Liver (tissue), 9 donors: Measurements from ENCODE around the gene MCF2L. TPM values are rescaled to one million over a fixed set of nuclear protein-coding genes. Genes with fewer than 3 reads are reported as not detected.

Source experiments
- DNase-seq: peaks from one replicate; pipeline ENCODE4 v3.0.0-alpha.2; 2017; ENCODE audit warnings: low spot score
- H3K27ac ChIP-seq, 2 donors: one replicate each; pipeline ENCODE4 v1.7.0; 2013; ENCODE audit warnings: inconsistent platforms in 2 of 2, low read length in 2 of 2, control low read depth in 1 of 2, low read depth in 1 of 2, mild to moderate bottlenecking in 1 of 2
- H3K27me3 ChIP-seq, 4 donors: one replicate each; pipeline versions ENCODE4 v1.6.1 to v1.7.0; 2013; ENCODE audit warnings: low read length in 3 of 4, inconsistent platforms in 1 of 4, mild to moderate bottlenecking in 1 of 4, moderate library complexity in 1 of 4; ENCODE audit not compliant: control insufficient read depth in 4 of 4, insufficient read depth in 4 of 4
- H3K36me3 ChIP-seq, 4 donors: one replicate each; pipeline versions ENCODE4 v1.6.1 to v1.7.0; 2013; ENCODE audit warnings: low read length in 3 of 4, mild to moderate bottlenecking in 3 of 4, low read depth in 1 of 4, moderate library complexity in 1 of 4; ENCODE audit not compliant: control insufficient read depth in 4 of 4, insufficient read depth in 3 of 4
- H3K4me1 ChIP-seq, 4 donors: one replicate each; pipeline versions ENCODE4 v1.6.1 to v1.7.0; 2013; ENCODE audit warnings: low read length in 3 of 4, mild to moderate bottlenecking in 3 of 4, moderate library complexity in 1 of 4; ENCODE audit not compliant: control insufficient read depth in 4 of 4, insufficient read depth in 4 of 4
- H3K4me3 ChIP-seq, 3 donors: one replicate each; pipeline versions ENCODE4 v1.6.1 to v1.7.0; 2013; ENCODE audit warnings: low read length in 3 of 3, control low read depth in 1 of 3, low read depth in 1 of 3, mild to moderate bottlenecking in 1 of 3
- H3K9ac ChIP-seq, 2 donors: one replicate each; pipeline ENCODE4 v1.7.0; 2013; ENCODE audit warnings: low read length in 2 of 2, mild to moderate bottlenecking in 2 of 2, moderate library complexity in 2 of 2, control low read depth in 1 of 2, low read depth in 1 of 2
- H3K9me3 ChIP-seq, 4 donors: one replicate each; pipeline versions ENCODE4 v1.6.1 to v1.7.0; 2013; ENCODE audit warnings: low read length in 3 of 4; ENCODE audit not compliant: control insufficient read depth in 4 of 4
- ATF3 ChIP-seq: IDR thresholded peaks from 2 replicates; pipeline ENCODE4 v1.6.1; 2016; ENCODE audit warnings: antibody characterized with exemption
- CTCF ChIP-seq: fragments of 150-350 bp; IDR thresholded peaks from 2 replicates; pipeline ENCODE4 v1.5.1; 2017; ENCODE audit warnings: improper control_type of control experiment, low read depth, low read length; ENCODE audit not compliant: missing input control
- EGR1 ChIP-seq, 2 donors: IDR thresholded peaks; 2 replicates each; pipeline ENCODE4 v1.6.1; 2016 to 2018; ENCODE audit warnings: antibody characterized with exemption in 2 of 2, low read depth in 2 of 2
- FOXA1 ChIP-seq: IDR thresholded peaks from 2 replicates; pipeline ENCODE4 v1.6.1; 2016; ENCODE audit warnings: antibody characterized with exemption
- FOXA2 ChIP-seq: IDR thresholded peaks from 2 replicates; pipeline ENCODE4 v1.6.1; 2016; ENCODE audit warnings: antibody characterized with exemption
- GABPA ChIP-seq, 2 donors: IDR thresholded peaks in 1 of 2; conservative IDR thresholded peaks in 1 of 2; 2 replicates each; pipeline ENCODE4 v1.6.1; 2016; ENCODE audit warnings: antibody characterized with exemption in 2 of 2, mild to moderate bottlenecking in 1 of 2, moderate library complexity in 1 of 2
- HNF4A ChIP-seq, 2 donors: conservative IDR thresholded peaks; 2 replicates each; pipeline ENCODE4 v1.6.1; 2016; ENCODE audit warnings: antibody characterized with exemption in 2 of 2, mild to moderate bottlenecking in 2 of 2
- HNF4G ChIP-seq: IDR thresholded peaks from 2 replicates; pipeline ENCODE4 v1.6.1; 2016; ENCODE audit warnings: antibody characterized with exemption
- JUND ChIP-seq, 2 donors: IDR thresholded peaks; 2 replicates each; pipeline ENCODE4 v1.6.1; 2016; ENCODE audit warnings: antibody characterized with exemption in 2 of 2
- MAX ChIP-seq: IDR thresholded peaks from 2 replicates; pipeline ENCODE4 v1.6.1; 2016; ENCODE audit warnings: antibody characterized with exemption
- NR2F2 ChIP-seq: IDR thresholded peaks from 2 replicates; pipeline ENCODE4 v1.6.1; 2016; ENCODE audit warnings: antibody characterized with exemption
- RAD21 ChIP-seq, 2 donors: IDR thresholded peaks; 2 replicates each; pipeline ENCODE4 v1.6.1; 2016; ENCODE audit warnings: antibody characterized with exemption in 2 of 2, mild to moderate bottlenecking in 2 of 2
- REST ChIP-seq: IDR thresholded peaks from 2 replicates; pipeline ENCODE4 v1.6.1; 2016; ENCODE audit warnings: antibody characterized with exemption, mild to moderate bottlenecking
- RXRA ChIP-seq, 2 donors: IDR thresholded peaks; 2 replicates each; pipeline ENCODE4 v1.6.1; 2017 to 2018; ENCODE audit warnings: antibody characterized with exemption in 2 of 2, mild to moderate bottlenecking in 1 of 2
- SP1 ChIP-seq: IDR thresholded peaks from 2 replicates; pipeline ENCODE4 v1.6.1; 2018; ENCODE audit warnings: antibody characterized with exemption, mild to moderate bottlenecking
- TAF1 ChIP-seq: conservative IDR thresholded peaks from 2 replicates; pipeline ENCODE4 v1.6.1; 2016; ENCODE audit warnings: antibody characterized with exemption, mild to moderate bottlenecking
- YY1 ChIP-seq: IDR thresholded peaks from 2 replicates; pipeline ENCODE4 v1.6.1; 2016; ENCODE audit warnings: antibody characterized with exemption, mild to moderate bottlenecking
- ZBTB33 ChIP-seq: IDR thresholded peaks from 2 replicates; pipeline ENCODE4 v1.6.1; 2016; ENCODE audit warnings: antibody characterized with exemption
- WGBS: extraction: QIAGEN DNeasy Blood & Tissue Kit; methylation state at CpG from one replicate; pipeline ENCODE4 v1.1.7; 2013; 5-methylcytosine and 5-hydroxymethylcytosine counted together
- polyA plus RNA-seq, 2 donors: library from polyadenylated mRNA; stranded (reverse) in 1 of 2; unstranded in 1 of 2; fragments of 200-250 nt in 1 of 2; fragments of >200 nt in 1 of 2; fragmentation: Nextera tagmentation in 1 of 2; extraction: Ambion mirVana in 1 of 2; gene quantifications; one replicate each; pipeline versions ENCODE4 v1.2.1 to v1.2.3, GENCODE V29; 2013 to 2015
- total RNA-seq, 2 donors: library from RNA; depleted of rRNA; stranded (reverse); fragments of >200 nt; gene quantifications; one replicate each; pipeline ENCODE4 v1.2.3, GENCODE V29; 2014
- donor health status: healthy.
- donor health status: healthy.
- donor health status: healthy.
- donor health status: healthy.
- donor health status: healthy.

MCF2L gene
- total and polyA plus RNA-seq, 4 donors, result 2.9 to 12.8 (median 7.1) TPM

GRCh38 chr13:113146750-113147149 lies 177.7 kb downstream of the MCF2L start:
- no peak for TF ChIP-seq YY1
- H3K9ac ChIP-seq, result no peak overlapping the region
- 93% methylated on average over 9 of the region's 9 CpGs for WGBS
- H3K4me1 ChIP-seq, result peaks cover 4 to 26% (median 13%) of the 10 kb centered on the region in 4 donors
- no peaks in the 10 kb centered on the region for H3K27me3 ChIP-seq
- H3K9me3 ChIP-seq, result no peaks in the 10 kb centered on the region
- peaks cover 0 to 18% (median 9%) of the 10 kb centered on the region in 4 donors for H3K36me3 ChIP-seq
- H3K27ac ChIP-seq, result no peak overlapping the region
- peak; percentile 23 for DNase-seq
- H3K4me3 ChIP-seq, result no peak overlapping the region

GRCh38 chr13:113147206-113147605 lies 178.2 kb downstream of the MCF2L start:
- Histone ChIP-seq H3K9ac (no peak overlapping the region), H3K27me3 (no peaks in the 10 kb centered on the region), H3K27ac (no peak overlapping the region), H3K4me1 (peaks cover 7 to 30% (median 15%) of the 10 kb centered on the region in 4 donors), H3K36me3 (peaks cover 0 to 17% (median 8%) of the 10 kb centered on the region in 4 donors), H3K9me3 (no peaks in the 10 kb centered on the region), H3K4me3 (no peak overlapping the region)
- TF ChIP-seq RAD21 (IDR thresholded peaks at IDR 0.05) (no peak), CTCF (no peak), TAF1 (no peak), FOXA2 (no peak), ATF3 (no peak), EGR1 (IDR thresholded peaks at IDR 0.05; ENCODE audit: low read depth in 2 of 2) (no peak), HNF4A (conservative IDR thresholded peaks at IDR 0.05) (no peak), ZBTB33 (no peak), JUND (IDR thresholded peaks at IDR 0.05) (no peak), HNF4G (no peak), NR2F2 (no peak), REST (no peak), YY1 (no peak), RXRA (IDR thresholded peaks at IDR 0.05) (no peak), MAX (no peak), FOXA1 (no peak), GABPA (IDR thresholded peaks at IDR 0.05 in 1 of 2, conservative IDR thresholded peaks at IDR 0.05 in 1 of 2) (no peak), SP1 (no peak)
- peak; percentile 26 for DNase-seq
- WGBS, result 91% methylated on average over 8 of the region's 8 CpGs
